Stimulated activated CD8-positive, alpha-beta memory T cell treated with anti-CD3 and anti-CD28 coated beads, Interleukin-2, amount 100 ng/mL, for 1 hour (primary cell): ENCODE results near the gene ADGRV1.
"Not testable (repeated sequence)": the region's sequence is repeated elsewhere in the genome, so short reads cannot be mapped to it uniquely, and the experiment has no call there.

Source experiments
- DNase-seq, 2 donors: peaks; one replicate each; pipeline ENCODE4 v3.0.0-alpha.2; 2020; ENCODE audit warnings: low read depth in 2 of 2

The ADGRV1 gene

DNA sequence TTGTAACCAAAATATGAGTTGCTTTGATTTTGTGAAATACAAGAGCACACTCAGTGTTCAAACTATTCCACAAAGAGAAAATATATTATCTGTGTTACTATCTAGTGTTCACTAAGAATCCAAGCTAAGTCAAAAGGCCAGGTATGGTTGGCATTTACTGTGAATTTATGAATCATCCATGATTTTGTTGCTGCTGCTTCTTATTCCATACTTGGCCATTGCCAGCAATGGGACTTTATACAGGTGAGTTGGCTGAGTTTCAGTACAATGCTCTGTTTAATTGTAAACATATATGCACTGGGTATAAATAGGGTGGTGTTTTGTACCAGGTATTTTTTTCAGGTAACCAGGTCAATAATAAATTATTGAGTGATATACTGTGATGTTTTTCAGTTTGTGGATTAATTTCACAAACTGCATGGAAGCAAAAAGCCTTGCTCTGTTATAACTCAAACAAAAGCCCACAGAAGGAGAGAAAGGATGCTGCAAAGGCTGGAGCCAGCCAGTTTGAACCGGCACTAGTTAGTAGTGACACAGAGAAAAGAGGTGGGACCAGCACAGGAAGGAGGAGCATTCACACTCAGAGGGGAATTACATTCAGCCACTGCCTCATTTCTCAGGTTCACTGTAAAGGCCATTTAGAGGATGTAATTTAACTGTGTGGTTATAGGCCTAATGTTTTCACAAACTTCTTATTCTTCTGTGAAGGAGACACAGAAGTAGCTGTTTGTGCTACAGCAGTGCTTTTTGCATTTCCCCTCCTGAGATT lies 381.8 kb downstream of the ADGRV1 start:
- DNase-seq: peak in 1 of 2 donors; percentile 20

DNA sequence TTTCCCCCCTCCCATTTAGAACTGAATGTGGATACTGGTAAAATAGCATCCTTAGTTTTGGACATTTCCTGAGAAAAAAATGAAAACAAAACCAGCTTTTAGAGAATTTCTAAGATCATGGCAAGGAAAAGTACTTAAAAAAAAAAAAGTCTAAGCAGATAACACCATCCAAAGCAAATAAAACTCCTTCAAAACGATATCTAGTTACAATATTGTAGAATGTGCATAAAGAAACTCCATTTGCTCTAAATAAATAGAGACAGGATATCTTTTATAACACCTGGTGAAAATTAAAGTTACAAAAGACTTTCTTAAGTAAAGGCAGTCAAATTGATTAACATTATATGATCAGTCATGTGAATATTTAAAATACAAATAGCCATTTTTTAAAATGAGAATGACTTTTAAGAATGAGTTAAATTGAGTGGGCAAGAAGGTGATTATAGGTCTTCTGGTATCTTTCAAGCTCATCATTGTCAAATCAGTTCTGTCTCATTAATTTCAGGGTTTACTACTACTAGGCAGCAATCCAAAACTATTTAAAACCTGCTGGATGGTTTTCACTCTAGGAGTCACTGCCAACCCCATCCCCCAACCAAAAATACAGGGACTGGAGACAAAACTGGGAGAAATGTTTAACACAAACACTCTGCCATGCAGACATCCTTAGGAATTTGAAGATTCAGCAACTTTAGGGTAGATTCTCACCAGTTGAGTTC lies 382.6 kb downstream of the ADGRV1 start:
- no peak for DNase-seq

DNA sequence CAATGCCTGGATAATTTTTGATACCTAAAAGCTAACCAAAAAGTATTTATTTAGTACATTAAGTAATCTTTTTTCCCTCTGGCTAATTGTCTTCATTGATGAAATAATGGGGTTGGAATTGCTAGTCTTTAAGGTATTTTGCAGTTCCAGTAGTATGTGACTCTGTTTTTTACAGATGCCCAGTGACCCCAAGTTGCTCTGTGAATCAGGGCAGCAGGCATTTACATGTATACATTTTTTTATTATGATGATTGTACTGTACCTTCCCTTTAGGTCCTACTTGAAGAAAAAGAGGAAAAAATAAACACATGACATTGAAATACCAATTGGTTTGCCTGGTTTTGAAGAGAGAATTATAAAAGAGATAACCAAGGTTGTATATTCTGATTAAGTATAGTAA lies 385.5 kb downstream of the ADGRV1 start:
- DNase-seq: no peak

GRCh38 chr5:90947667-90948066 lies 389.1 kb downstream of the ADGRV1 start:
- no peak for DNase-seq

DNA sequence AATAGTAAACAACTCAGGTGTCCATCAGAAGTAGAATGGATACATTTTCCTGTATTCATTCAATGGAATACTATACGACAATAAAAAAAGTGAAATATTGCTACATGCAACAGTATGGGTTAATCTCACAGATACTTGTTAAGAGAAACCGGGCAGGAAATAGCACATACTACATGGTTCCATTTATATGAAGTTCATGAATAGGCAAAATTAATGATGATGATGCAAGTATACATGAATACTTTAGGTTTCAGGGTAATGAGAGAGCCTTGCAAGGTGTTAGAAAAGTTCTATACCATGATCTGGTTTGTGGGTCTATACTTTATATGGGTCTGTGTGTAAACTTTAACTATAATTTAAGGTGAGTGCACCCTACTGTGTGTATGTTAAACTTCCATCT lies 390.4 kb downstream of the ADGRV1 start:
- DNase-seq: no peak

- DNase-seq: no peak
These were observed 391.1 kb downstream of the ADGRV1 start for GRCh38 chr5:90949469-90950358.

DNA sequence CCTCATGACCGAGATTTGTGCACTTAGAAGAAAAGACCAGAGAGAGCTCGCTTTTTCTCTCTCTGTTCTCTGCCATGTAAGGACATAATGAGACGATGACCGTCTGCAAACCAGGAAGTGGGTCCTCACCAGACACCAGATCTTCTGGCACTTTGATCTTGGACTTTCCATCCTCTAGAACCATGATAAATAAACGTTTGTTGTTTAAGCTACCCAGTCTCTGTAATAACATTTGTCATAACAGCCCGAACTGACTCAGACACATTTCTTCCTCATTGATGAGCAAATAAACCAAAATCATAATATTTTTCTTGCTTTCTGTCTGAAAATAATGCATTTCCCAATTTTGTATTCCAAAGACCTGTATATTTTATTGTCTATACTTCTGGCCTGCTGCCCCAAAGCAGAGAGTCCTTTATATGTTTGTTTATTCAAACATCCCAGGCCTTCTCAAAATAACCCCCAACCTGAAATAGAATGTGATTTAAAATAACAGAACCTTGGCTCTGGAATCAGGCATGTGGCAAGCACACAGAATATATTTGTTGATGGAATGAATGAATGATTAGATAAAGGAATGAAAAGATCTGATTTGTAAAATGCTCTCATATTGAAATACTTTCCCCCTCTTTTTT lies 396.5 kb downstream of the ADGRV1 start:
- DNase-seq: no peak

- no peak for DNase-seq
These were observed 398.0 kb downstream of the ADGRV1 start for GRCh38 chr5:90956511-90957097.

- DNase-seq: no peak
These were observed 399.3 kb downstream of the ADGRV1 start for GRCh38 chr5:90957906-90958305.

DNA sequence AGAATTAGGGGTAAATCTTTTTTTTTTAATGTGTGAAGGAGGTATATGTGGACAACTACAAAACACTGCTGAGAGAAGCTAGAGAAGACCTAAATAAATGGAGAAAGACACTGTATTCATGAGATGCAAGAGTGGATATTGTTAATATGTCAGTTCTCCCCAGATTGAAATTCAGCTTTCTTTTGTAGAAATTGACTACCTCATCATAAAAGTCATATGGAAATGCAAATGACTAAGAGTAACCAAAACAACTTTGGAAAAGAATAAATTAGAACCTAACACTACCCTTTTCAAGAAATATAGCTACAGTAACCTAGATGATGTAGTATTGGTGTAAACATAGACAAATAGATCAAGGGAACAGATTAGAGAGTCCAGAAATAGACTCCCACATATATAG lies 400.7 kb downstream of the ADGRV1 start:
- no peak for DNase-seq

DNA sequence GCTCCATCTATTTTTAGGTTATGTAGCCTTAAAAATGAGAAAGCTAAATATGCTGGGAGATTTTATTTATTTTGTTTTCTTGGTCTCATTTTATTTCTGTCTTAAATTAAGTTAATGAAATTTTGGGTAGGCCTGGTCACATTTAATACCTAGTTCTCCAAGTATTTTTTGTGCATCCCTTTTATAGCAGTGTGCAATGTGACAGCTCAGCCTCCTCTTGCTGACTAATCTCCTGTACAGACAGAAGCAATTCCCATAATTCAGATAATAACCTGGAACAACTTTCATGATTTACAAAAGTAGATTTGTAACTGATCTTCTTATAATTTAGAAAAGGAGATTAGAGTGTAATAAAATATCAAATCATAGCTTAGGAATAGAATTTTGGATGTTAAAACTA lies 403.9 kb downstream of the ADGRV1 start:
- DNase-seq: no peak

DNA sequence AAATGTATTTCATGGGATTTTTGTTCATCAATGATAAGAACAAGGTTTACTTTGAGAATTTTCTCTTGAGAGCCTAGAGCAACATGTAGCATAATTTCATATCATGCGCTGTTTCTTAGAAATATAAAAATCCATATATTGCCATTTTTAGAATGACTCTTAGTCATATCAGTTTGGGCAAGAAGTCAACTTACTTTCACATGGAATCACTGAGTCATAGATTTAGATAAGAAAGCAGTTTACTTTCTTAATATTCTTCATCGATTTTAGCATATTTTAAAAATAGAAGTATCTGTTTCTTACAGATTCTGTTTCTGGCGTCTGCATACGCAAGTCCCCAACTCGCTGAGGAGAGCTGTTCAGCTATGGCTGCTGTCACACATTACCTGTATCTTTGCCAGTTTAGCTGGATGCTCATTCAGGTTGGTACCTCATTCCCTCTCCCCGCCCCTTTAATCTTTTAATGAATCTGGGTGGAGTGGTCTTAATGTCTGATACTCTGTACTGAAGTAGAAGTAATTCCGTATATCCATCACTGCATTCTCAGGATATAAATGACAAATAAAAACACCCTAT lies 406.6 kb downstream of the ADGRV1 start:
- no peak for DNase-seq

- no peak for DNase-seq
These were observed 408.8 kb downstream of the ADGRV1 start for GRCh38 chr5:90967443-90967842.

GRCh38 chr5:90967851-90968250 lies 409.3 kb downstream of the ADGRV1 start:
- no peak for DNase-seq

- DNase-seq: no peak
These were observed 409.7 kb downstream of the ADGRV1 start for GRCh38 chr5:90968319-90968718.

- not testable (repeated sequence) for DNase-seq
These were observed 411.3 kb downstream of the ADGRV1 start for GRCh38 chr5:90969945-90970344.

GRCh38 chr5:90981177-90981576 lies 422.6 kb downstream of the ADGRV1 start:
- DNase-seq: no peak

- no peak for DNase-seq
These were observed 423.2 kb downstream of the ADGRV1 start for GRCh38 chr5:90981821-90982220.

GRCh38 chr5:90982576-90982975 lies 424.0 kb downstream of the ADGRV1 start:
- no peak for DNase-seq

DNA sequence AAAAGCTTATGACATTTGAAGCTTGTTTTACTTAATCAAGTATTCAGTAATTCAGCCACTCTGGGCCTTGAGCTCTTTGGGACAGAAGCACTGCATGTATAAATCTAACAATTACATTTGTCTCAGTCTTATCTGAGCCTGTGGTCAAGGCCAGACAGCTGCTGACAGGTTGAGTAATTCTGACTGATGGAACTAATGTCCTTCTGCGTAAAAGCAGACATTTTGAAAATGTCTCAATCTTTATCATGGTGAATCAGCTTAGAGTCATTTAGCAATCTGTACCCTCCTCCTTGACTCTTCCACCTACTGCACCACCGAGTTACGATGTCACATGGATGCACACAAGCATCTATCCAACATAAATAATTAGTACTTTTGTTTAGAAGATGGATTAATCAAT lies 424.6 kb downstream of the ADGRV1 start:
- no peak for DNase-seq

- no peak for DNase-seq
These were observed 425.1 kb downstream of the ADGRV1 start for GRCh38 chr5:90983711-90984124.
